Breast epithelium (tissue), 4 donors: Measurements from ENCODE around the gene HTT. TPM values are rescaled to one million over a fixed set of nuclear protein-coding genes. Genes with fewer than 3 reads are reported as not detected.

ENCODE experiments used
- DNase-seq, 2 donors: peaks; one replicate each; pipeline ENCODE4 v3.0.0-alpha.2; 2019; ENCODE audit warnings: low spot score in 2 of 2
- H3K27ac ChIP-seq, 2 donors: fragments of 200-600 bp; sonication (generic) in 1 of 2; one replicate each; pipeline ENCODE4 v1.5.1; 2016 to 2019; ENCODE audit warnings: mild to moderate bottlenecking in 1 of 2
- H3K27me3 ChIP-seq, 2 donors: fragments of 200-600 bp; sonication (generic) in 1 of 2; one replicate each; pipeline versions ENCODE4 v1.5.1 to v1.6.0; 2017 to 2019; ENCODE audit warnings: control low read depth in 1 of 2, mild to moderate bottlenecking in 1 of 2
- H3K36me3 ChIP-seq: fragments of 200-600 bp; one replicate; pipeline ENCODE4 v1.5.1; 2019
- H3K4me1 ChIP-seq, 2 donors: fragments of 200-600 bp; sonication (generic); one replicate each; pipeline ENCODE4 v1.5.1; 2016 to 2019; ENCODE audit warnings: control low read depth in 1 of 2
- H3K4me3 ChIP-seq, 3 donors: fragments of 200-600 bp; sonication (generic); 1 replicate in 2 of 3; 2 replicates in 1 of 3; pipeline ENCODE4 v1.5.1; 2016 to 2019; ENCODE audit warnings: mild to moderate bottlenecking in 3 of 3, moderate library complexity in 2 of 3
- H3K9me3 ChIP-seq, 2 donors: fragments of 200-600 bp; sonication (generic) in 1 of 2; one replicate each; pipeline ENCODE4 v1.5.1; 2016 to 2019; ENCODE audit warnings: control low read depth in 1 of 2
- CTCF ChIP-seq, 3 donors: fragments of 450-650 bp; IDR thresholded peaks; one replicate each; pipeline ENCODE4 v1.5.1; 2016 to 2017; ENCODE audit warnings: antibody characterized with exemption in 3 of 3, mild to moderate bottlenecking in 3 of 3, moderate library complexity in 3 of 3
- POLR2A ChIP-seq: fragments of 450-650 bp; IDR thresholded peaks from one replicate; pipeline ENCODE4 v1.6.1; 2016; ENCODE audit warnings: antibody characterized with exemption, mild to moderate bottlenecking, moderate library complexity
- POLR2AphosphoS5 ChIP-seq, 3 donors: sonication (generic); formaldehyde crosslinking; IDR thresholded peaks; one replicate each; pipeline ENCODE4 v1.6.1; 2017; ENCODE audit warnings: antibody characterized with exemption in 3 of 3
- intact Hi-C: fragments of 100-400 bp; cut with DNase I; formaldehyde crosslinking; loops from one replicate; pipeline ENCODE4 v1.15.1; 2023; ENCODE audit warnings: low total_unique reads
- total RNA-seq, 3 donors: library from RNA; depleted of rRNA; stranded (reverse); fragments of >200 nt; gene quantifications; one replicate each; pipeline ENCODE4 v1.1.0, GENCODE V29; 2016

Gene HTT
- total RNA-seq, 3 donors from 2014 or later: 53.8 to 71.1 (median 55.1) TPM

- no peaks in the 10 kb centered on the region for H3K9me3 ChIP-seq
- no peak overlapping the region for H3K27ac ChIP-seq
- intact Hi-C loops: no loop called here
- no peaks in the 10 kb centered on the region for H3K36me3 ChIP-seq
- no peak for TF ChIP-seq POLR2AphosphoS5 (IDR thresholded peaks at IDR 0.05)
- TF ChIP-seq CTCF (IDR thresholded peaks at IDR 0.05): no peak
- no peak for TF ChIP-seq POLR2A
- no peaks in the 10 kb centered on the region for H3K27me3 ChIP-seq
- no peak overlapping the region for H3K4me3 ChIP-seq
- no peaks in the 10 kb centered on the region for H3K4me1 ChIP-seq
- no peak for DNase-seq
These were observed 193.3 kb downstream of the HTT start for GRCh38 chr4:3267576-3268394.

DNA sequence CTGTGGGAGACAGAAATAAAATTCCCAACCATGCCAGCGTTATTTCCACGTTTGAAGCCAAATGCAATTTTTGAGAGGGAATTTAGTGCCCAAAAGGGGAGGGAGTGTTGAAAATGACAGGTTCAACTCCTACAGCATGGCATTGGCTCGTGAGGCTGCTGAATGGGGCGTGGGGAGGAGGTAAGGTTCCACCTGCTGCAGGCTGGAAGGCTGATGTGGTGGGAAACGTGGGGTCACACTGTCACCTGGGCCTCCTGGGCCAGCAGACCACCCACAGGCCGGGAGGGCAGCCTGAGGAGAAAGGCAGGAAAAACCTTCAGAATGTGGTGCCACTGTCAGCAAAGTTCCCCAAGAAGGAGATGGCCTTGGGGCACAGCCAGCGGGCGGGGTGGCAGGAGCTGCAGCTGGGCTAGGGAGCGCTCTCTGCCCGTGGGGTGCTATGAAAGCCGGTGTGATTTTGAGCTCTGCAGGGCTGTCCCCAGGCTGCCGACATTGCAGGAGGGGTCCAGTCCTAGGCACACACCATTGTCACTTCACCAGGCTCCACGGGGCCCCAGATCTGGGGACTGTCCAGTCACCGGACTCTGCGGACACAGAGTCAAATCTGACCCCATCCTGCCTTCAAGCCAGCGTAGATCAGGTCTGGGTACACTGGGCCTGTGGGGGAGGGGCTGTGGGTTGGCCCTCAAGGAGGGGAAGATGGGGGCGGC lies 194.1 kb downstream of the HTT start:
- Histone ChIP-seq H3K4me1 (no peaks in the 10 kb centered on the region), H3K27me3 (no peaks in the 10 kb centered on the region), H3K9me3 (no peaks in the 10 kb centered on the region), H3K36me3 (no peaks in the 10 kb centered on the region), H3K27ac (no peak overlapping the region), H3K4me3 (no peak overlapping the region)
- intact Hi-C loops: no loop called here
- no peak for TF ChIP-seq POLR2AphosphoS5 (IDR thresholded peaks at IDR 0.05)
- TF ChIP-seq CTCF (IDR thresholded peaks at IDR 0.05): no peak
- TF ChIP-seq POLR2A: no peak
- no peak for DNase-seq

GRCh38 chr4:3269105-3269927 lies 194.8 kb downstream of the HTT start:
- no peaks in the 10 kb centered on the region for H3K27me3 ChIP-seq
- no peaks in the 10 kb centered on the region for H3K9me3 ChIP-seq
- no peaks in the 10 kb centered on the region for H3K4me1 ChIP-seq
- DNase-seq: no peak
- H3K36me3 ChIP-seq: no peaks in the 10 kb centered on the region
- intact Hi-C loops: no loop called here
- no peak overlapping the region for H3K27ac ChIP-seq
- no peak for TF ChIP-seq CTCF (IDR thresholded peaks at IDR 0.05)
- no peak for TF ChIP-seq POLR2A
- no peak for TF ChIP-seq POLR2AphosphoS5 (IDR thresholded peaks at IDR 0.05)
- H3K4me3 ChIP-seq: no peak overlapping the region

- no peaks in the 10 kb centered on the region for H3K4me1 ChIP-seq
- H3K27me3 ChIP-seq: no peaks in the 10 kb centered on the region
- no peaks in the 10 kb centered on the region for H3K36me3 ChIP-seq
- intact Hi-C loops: no loop called here
- no peak for DNase-seq
- H3K4me3 ChIP-seq: no peak overlapping the region
- no peaks in the 10 kb centered on the region for H3K9me3 ChIP-seq
- no peak for TF ChIP-seq POLR2AphosphoS5 (IDR thresholded peaks at IDR 0.05)
- TF ChIP-seq POLR2A: no peak
- no peak for TF ChIP-seq CTCF (IDR thresholded peaks at IDR 0.05)
- no peak overlapping the region for H3K27ac ChIP-seq
These were observed 195.6 kb downstream of the HTT start for GRCh38 chr4:3269991-3270611.
